Mesendoderm (in vitro differentiated cells): ENCODE measurements around the gene INPP5J.
A peak's percentile ranks its signal among the peaks of the same experiment; 100 is the strongest.

Experiments
- DNase-seq: peaks from one replicate; pipeline ENCODE4 v3.0.0; 2013
- H2AK5ac ChIP-seq: 2 replicates; pipeline ENCODE4 v1.6.1; 2013; ENCODE audit warnings: low read length, inconsistent platforms
- H2BK120ac ChIP-seq: 2 replicates; pipeline ENCODE4 v1.6.1; 2013; ENCODE audit warnings: low read depth, mild to moderate bottlenecking, low read length, moderate library complexity, mixed read lengths
- H2BK15ac ChIP-seq: replicated peaks from 2 replicates; pipeline ENCODE4 v1.6.1; 2013; ENCODE audit warnings: low read depth, mild to moderate bottlenecking, moderate library complexity
- H2BK5ac ChIP-seq: 2 replicates; pipeline ENCODE4 v1.6.1; 2013; ENCODE audit warnings: low read length, inconsistent platforms
- H3K18ac ChIP-seq: 2 replicates; pipeline ENCODE4 v1.6.1; 2013; ENCODE audit warnings: mild to moderate bottlenecking, low read length, mixed read lengths
- H3K23ac ChIP-seq: one replicate; pipeline ENCODE4 v1.6.1; 2013; ENCODE audit warnings: low read length
- H3K27ac ChIP-seq: 2 replicates; pipeline ENCODE4 v1.5.1; 2013; ENCODE audit warnings: low read depth, mild to moderate bottlenecking, inconsistent platforms, low read length, moderate library complexity
- H3K27me3 ChIP-seq: 2 replicates; pipeline ENCODE4 v1.6.1; 2013; ENCODE audit warnings: low read length, control low read depth, mild to moderate bottlenecking, inconsistent platforms; ENCODE audit not compliant: insufficient read depth, poor library complexity
- H3K36me3 ChIP-seq: 2 replicates; pipeline ENCODE4 v1.6.1; 2013; ENCODE audit warnings: low read length, inconsistent platforms; ENCODE audit not compliant: control insufficient read depth, insufficient read depth
- H3K4ac ChIP-seq: one replicate; pipeline ENCODE4 v1.6.1; 2013; ENCODE audit warnings: low read depth, mild to moderate bottlenecking, low read length, moderate library complexity
- H3K4me1 ChIP-seq: 2 replicates; pipeline ENCODE4 v1.6.1; 2013; ENCODE audit warnings: low read depth, low read length, inconsistent platforms; ENCODE audit not compliant: control insufficient read depth
- H3K4me2 ChIP-seq: 2 replicates; pipeline ENCODE4 v1.6.1; 2013; ENCODE audit warnings: low read length
- H3K4me3 ChIP-seq: 2 replicates; pipeline ENCODE4 v1.5.1; 2013; ENCODE audit warnings: mild to moderate bottlenecking, low read length
- H3K56ac ChIP-seq: one replicate; pipeline ENCODE4 v1.6.1; 2013; ENCODE audit warnings: low read length
- H3K79me1 ChIP-seq: 2 replicates; pipeline ENCODE4 v1.6.1; 2013; ENCODE audit warnings: low read length, inconsistent platforms
- H3K79me2 ChIP-seq: 2 replicates; pipeline ENCODE4 v1.6.1; 2013; ENCODE audit warnings: mild to moderate bottlenecking, low read length; ENCODE audit not compliant: control insufficient read depth, insufficient read depth
- H3K9ac ChIP-seq: 2 replicates; pipeline ENCODE4 v1.6.1; 2013; ENCODE audit warnings: low read length, inconsistent platforms
- H4K5ac ChIP-seq: one replicate; pipeline ENCODE4 v1.6.1; 2013; ENCODE audit warnings: low read length
- H4K8ac ChIP-seq: one replicate; pipeline ENCODE4 v1.6.1; 2013; ENCODE audit warnings: low read depth, mild to moderate bottlenecking, control low read depth, low read length, moderate library complexity
- WGBS: extraction: QIAGEN DNeasy Blood & Tissue Kit; methylation state at CpG from one replicate; pipeline ENCODE4 v1.1.7; 2013; ENCODE audit warnings: low lambda C conversion rate, missing lambda C conversion rate; ENCODE audit not compliant: insufficient coverage; ENCODE audit errors: extremely low coverage; 5-methylcytosine and 5-hydroxymethylcytosine counted together

INPP5J gene

GRCh38 chr22:31127181-31127772 is 4.5 kb downstream of the INPP5J start:
- Histone ChIP-seq H3K27me3 (no peaks in the 10 kb centered on the region), H3K4me1 (no peaks in the 10 kb centered on the region), H3K4ac (no peak overlapping the region), H3K4me2 (peak overlapping the region; percentile 33), H3K36me3 (no peaks in the 10 kb centered on the region), H3K23ac (no peak overlapping the region), H3K56ac (peak overlapping the region; percentile 75), H3K18ac (no peak overlapping the region), H3K79me2 (no peaks in the 10 kb centered on the region), H2AK5ac (no peak overlapping the region), H3K9ac (peak overlapping the region; percentile 21), H4K5ac (no peak overlapping the region), H3K4me3 (no peak overlapping the region), H4K8ac (no peak overlapping the region), H2BK5ac (no peak overlapping the region), H3K79me1 (no peaks in the 10 kb centered on the region), H3K27ac (no peak overlapping the region), H2BK120ac (no peak overlapping the region), H2BK15ac (no peak overlapping the region)
- DNase-seq = peak; percentile 83
- WGBS = no CpG with 5 or more reads among the region's 19 CpGs

GRCh38 chr22:31128156-31128555 is 5.4 kb downstream of the INPP5J start:
- Histone ChIP-seq H3K4me2 (no peak overlapping the region), H4K5ac (no peak overlapping the region), H3K23ac (no peak overlapping the region), H3K4me1 (no peaks in the 10 kb centered on the region), H3K27ac (no peak overlapping the region), H3K36me3 (no peaks in the 10 kb centered on the region), H3K56ac (no peak overlapping the region), H3K4ac (no peak overlapping the region), H2BK15ac (no peak overlapping the region), H3K18ac (no peak overlapping the region), H3K27me3 (no peaks in the 10 kb centered on the region), H3K79me2 (no peaks in the 10 kb centered on the region), H3K9ac (no peak overlapping the region), H2AK5ac (no peak overlapping the region), H2BK120ac (no peak overlapping the region), H2BK5ac (no peak overlapping the region), H3K79me1 (no peaks in the 10 kb centered on the region), H3K4me3 (no peak overlapping the region), H4K8ac (no peak overlapping the region)
- no peak for DNase-seq
- no CpG with 5 or more reads among the region's 7 CpGs for WGBS

- Histone ChIP-seq H3K79me1 (no peaks in the 10 kb centered on the region), H3K4me3 (no peak overlapping the region), H3K27me3 (no peaks in the 10 kb centered on the region), H3K9ac (no peak overlapping the region), H4K8ac (no peak overlapping the region), H3K18ac (no peak overlapping the region), H3K4me1 (no peaks in the 10 kb centered on the region), H3K23ac (no peak overlapping the region), H2BK15ac (no peak overlapping the region), H3K4me2 (no peak overlapping the region), H3K4ac (no peak overlapping the region), H3K79me2 (no peaks in the 10 kb centered on the region), H3K56ac (no peak overlapping the region), H2BK5ac (no peak overlapping the region), H4K5ac (no peak overlapping the region), H2AK5ac (no peak overlapping the region), H3K27ac (no peak overlapping the region), H3K36me3 (peaks cover 3% of the 10 kb centered on the region), H2BK120ac (no peak overlapping the region)
- no peak for DNase-seq
- no CpG with 5 or more reads among the region's 2 CpGs for WGBS
Measured at GRCh38 chr22:31130873-31131272, 8.1 kb downstream of the INPP5J start.

GRCh38 chr22:31133911-31134310 is 11.1 kb downstream of the INPP5J start:
- Histone ChIP-seq H4K5ac (no peak overlapping the region), H3K79me1 (peaks cover 5% of the 10 kb centered on the region), H3K4me1 (no peaks in the 10 kb centered on the region), H3K4me2 (no peak overlapping the region), H3K4ac (no peak overlapping the region), H2AK5ac (no peak overlapping the region), H2BK5ac (no peak overlapping the region), H3K27me3 (no peaks in the 10 kb centered on the region), H3K4me3 (no peak overlapping the region), H3K18ac (no peak overlapping the region), H2BK15ac (no peak overlapping the region), H2BK120ac (no peak overlapping the region), H3K23ac (no peak overlapping the region), H3K27ac (no peak overlapping the region), H3K79me2 (peaks cover 4% of the 10 kb centered on the region), H3K36me3 (peaks cover 3% of the 10 kb centered on the region), H3K56ac (no peak overlapping the region), H4K8ac (no peak overlapping the region), H3K9ac (no peak overlapping the region)
- no CpG with 5 or more reads among the region's 19 CpGs for WGBS
- no peak for DNase-seq

GRCh38 chr22:31134688-31135087 is 11.9 kb downstream of the INPP5J start:
- no CpG with 5 or more reads among the region's 4 CpGs for whole genome bisulfite sequencing
- Histone ChIP-seq H3K36me3 (peaks cover 3% of the 10 kb centered on the region), H2BK5ac (no peak overlapping the region), H3K4ac (no peak overlapping the region), H2BK120ac (no peak overlapping the region), H3K4me3 (no peak overlapping the region), H2AK5ac (no peak overlapping the region), H3K23ac (no peak overlapping the region), H4K8ac (no peak overlapping the region), H4K5ac (no peak overlapping the region), H3K79me2 (peaks cover 10% of the 10 kb centered on the region), H3K4me2 (no peak overlapping the region), H3K27ac (no peak overlapping the region), H3K4me1 (no peaks in the 10 kb centered on the region), H2BK15ac (no peak overlapping the region), H3K27me3 (no peaks in the 10 kb centered on the region), H3K56ac (no peak overlapping the region), H3K9ac (no peak overlapping the region), H3K79me1 (peaks cover 7% of the 10 kb centered on the region), H3K18ac (no peak overlapping the region)
- DNase-seq = no peak

GRCh38 chr22:31135706-31136105 is 12.9 kb downstream of the INPP5J start:
- no peak overlapping the region for H3K4me2 ChIP-seq
- peaks cover 11% of the 10 kb centered on the region for H3K79me2 ChIP-seq
- no peak overlapping the region for H2BK5ac ChIP-seq
- peaks cover 2% of the 10 kb centered on the region for H3K4me1 ChIP-seq
- no peak overlapping the region for H3K56ac ChIP-seq
- no peaks in the 10 kb centered on the region for H3K27me3 ChIP-seq
- no peak overlapping the region for H3K9ac ChIP-seq
- no peak overlapping the region for H3K27ac ChIP-seq
- no peak for DNase-seq
- H3K23ac ChIP-seq = no peak overlapping the region
- H4K8ac ChIP-seq = no peak overlapping the region
- H2BK120ac ChIP-seq = no peak overlapping the region
- H3K4ac ChIP-seq = no peak overlapping the region
- H2BK15ac ChIP-seq = no peak overlapping the region
- whole genome bisulfite sequencing = no CpG with 5 or more reads among the region's 6 CpGs
- H2AK5ac ChIP-seq = no peak overlapping the region
- H3K79me1 ChIP-seq = peaks cover 7% of the 10 kb centered on the region
- H3K18ac ChIP-seq = no peak overlapping the region
- H3K36me3 ChIP-seq = peaks cover 3% of the 10 kb centered on the region
- no peak overlapping the region for H3K4me3 ChIP-seq
- no peak overlapping the region for H4K5ac ChIP-seq
